Measurements from ENCODE around the gene GALNT6.

DNA sequence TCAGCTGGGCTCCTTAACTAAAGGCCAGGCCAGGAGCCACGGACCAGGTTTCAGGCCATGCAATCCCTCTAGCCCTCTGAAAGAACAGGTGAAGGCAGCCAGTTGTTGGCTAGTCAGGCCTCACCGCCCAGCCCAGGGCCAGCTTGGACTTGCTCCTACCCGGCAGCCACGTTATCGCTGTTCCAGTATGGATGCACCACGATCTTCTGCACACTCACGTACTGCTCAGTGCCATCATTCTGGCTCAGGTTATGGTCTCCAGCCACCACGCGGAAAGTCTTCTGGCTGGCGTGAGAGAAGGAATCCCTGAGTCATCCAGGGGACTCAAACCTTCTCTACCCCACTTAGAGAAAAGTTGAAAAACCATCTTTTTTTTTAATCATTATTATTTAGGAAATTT, 48.8 kb downstream of the GALNT6 start:
- TF ChIP-seq FOXA1 (IDR thresholded peaks at IDR 0.05) (no peak), ARNT (IDR thresholded peaks at IDR 0.05) (no peak), BHLHE40 (IDR thresholded peaks at IDR 0.05; ENCODE audit: borderline replicate concordance) (no peak), L3MBTL2 (conservative IDR thresholded peaks at IDR 0.05) (no peak), ZNF384 (IDR thresholded peaks at IDR 0.05) (no peak), NFRKB (IDR thresholded peaks at IDR 0.05) (no peak), LEF1 (IDR thresholded peaks at IDR 0.05; ENCODE audit: borderline replicate concordance) (no peak), SP1 (IDR thresholded peaks at IDR 0.05) (no peak), TARDBP (IDR thresholded peaks at IDR 0.05) (no peak), CTBP1 (IDR thresholded peaks at IDR 0.05; ENCODE audit: borderline replicate concordance) (no peak)
- TF ChIP-seq, protein P1, sequence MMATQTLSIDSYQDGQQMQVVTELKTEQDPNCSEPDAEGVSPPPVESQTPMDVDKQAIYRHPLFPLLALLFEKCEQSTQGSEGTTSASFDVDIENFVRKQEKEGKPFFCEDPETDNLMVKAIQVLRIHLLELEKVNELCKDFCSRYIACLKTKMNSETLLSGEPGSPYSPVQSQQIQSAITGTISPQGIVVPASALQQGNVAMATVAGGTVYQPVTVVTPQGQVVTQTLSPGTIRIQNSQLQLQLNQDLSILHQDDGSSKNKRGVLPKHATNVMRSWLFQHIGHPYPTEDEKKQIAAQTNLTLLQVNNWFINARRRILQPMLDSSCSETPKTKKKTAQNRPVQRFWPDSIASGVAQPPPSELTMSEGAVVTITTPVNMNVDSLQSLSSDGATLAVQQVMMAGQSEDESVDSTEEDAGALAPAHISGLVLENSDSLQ (IDR thresholded peaks at IDR 0.05), result no peak

All from HEK293T (cell line).